ENCODE data around the gene BCAR1.

The BCAR1 gene

GRCh38 chr16:75236232-75236631 is 15.2 kb downstream of the BCAR1 start:
- Histone ChIP-seq H3K4me3 (ENCODE audit: low read depth, low read length) (no peak overlapping the region), H3K27me3 (no peaks in the 10 kb centered on the region), H3K9me3 (no peaks in the 10 kb centered on the region), H3K4me1 (peaks cover 18% of the 10 kb centered on the region), H3K36me3 (peaks cover 33% of the 10 kb centered on the region)
- TF ChIP-seq CTCF (IDR thresholded peaks at IDR 0.05; ENCODE audit: low read depth, low read length) = no peak
- DNase-seq = no peak

DNA sequence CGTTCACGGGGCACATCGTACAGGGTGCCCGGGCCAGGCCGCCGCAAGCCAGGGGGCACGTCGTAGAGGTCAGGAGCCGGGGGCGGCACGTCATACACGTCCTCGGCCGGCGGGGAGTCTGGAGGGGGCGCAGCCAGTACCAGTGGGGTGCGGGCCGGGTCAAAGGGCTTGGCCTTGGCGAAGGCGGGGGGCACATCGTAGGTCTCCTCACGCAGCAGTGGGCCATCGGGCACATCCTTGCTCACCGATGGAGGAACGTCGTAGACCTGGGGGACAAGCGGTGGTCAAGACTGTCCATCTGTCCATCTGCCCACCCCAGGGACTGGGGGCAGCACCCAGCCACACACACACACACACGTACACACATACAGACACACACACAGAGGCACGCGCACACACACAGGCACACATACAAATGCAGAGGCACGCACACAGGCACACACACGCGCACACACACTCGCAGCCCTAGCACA is 15.7 kb downstream of the BCAR1 start:
- Histone ChIP-seq H3K4me1 (peaks cover 18% of the 10 kb centered on the region), H3K36me3 (peaks cover 33% of the 10 kb centered on the region), H3K4me3 (ENCODE audit: low read depth, low read length) (no peak overlapping the region), H3K9me3 (no peaks in the 10 kb centered on the region), H3K27me3 (no peaks in the 10 kb centered on the region)
- TF ChIP-seq CTCF (IDR thresholded peaks at IDR 0.05; ENCODE audit: low read depth, low read length) = no peak
- DNase-seq = no peak

- H3K4me3 ChIP-seq (ENCODE audit: low read depth, low read length) = no peak overlapping the region
- no peaks in the 10 kb centered on the region for H3K27me3 ChIP-seq
- DNase-seq = no peak
- peaks cover 34% of the 10 kb centered on the region for H3K36me3 ChIP-seq
- peaks cover 18% of the 10 kb centered on the region for H3K4me1 ChIP-seq
- TF ChIP-seq CTCF (IDR thresholded peaks at IDR 0.05; ENCODE audit: low read depth, low read length) = no peak
- H3K9me3 ChIP-seq = no peaks in the 10 kb centered on the region
Observed at GRCh38 chr16:75234856-75235696, 16.3 kb downstream of the BCAR1 start.

DNA sequence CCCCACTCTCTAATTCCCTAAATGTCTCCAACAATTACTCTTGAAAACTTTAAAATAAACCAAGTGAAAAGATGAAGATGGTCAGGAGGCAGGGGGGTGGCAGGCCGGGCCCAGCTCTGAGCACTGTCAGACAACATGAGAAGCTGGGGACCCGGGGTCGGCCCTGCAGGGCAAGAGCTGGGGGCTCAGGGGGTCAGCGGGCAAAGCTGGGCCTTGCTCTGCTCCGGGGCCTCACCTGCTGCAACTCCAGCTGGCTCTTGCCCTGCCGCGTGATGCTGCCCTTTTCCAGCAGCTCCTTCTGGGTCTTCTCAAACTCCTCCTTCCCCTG is 17.8 kb downstream of the BCAR1 start:
- no peak for TF ChIP-seq CTCF (IDR thresholded peaks at IDR 0.05; ENCODE audit: low read depth, low read length)
- Histone ChIP-seq H3K4me3 (ENCODE audit: low read depth, low read length) (no peak overlapping the region), H3K4me1 (peaks cover 9% of the 10 kb centered on the region), H3K9me3 (no peaks in the 10 kb centered on the region), H3K27me3 (no peaks in the 10 kb centered on the region), H3K36me3 (peaks cover 46% of the 10 kb centered on the region)
- DNase-seq = no peak

DNA sequence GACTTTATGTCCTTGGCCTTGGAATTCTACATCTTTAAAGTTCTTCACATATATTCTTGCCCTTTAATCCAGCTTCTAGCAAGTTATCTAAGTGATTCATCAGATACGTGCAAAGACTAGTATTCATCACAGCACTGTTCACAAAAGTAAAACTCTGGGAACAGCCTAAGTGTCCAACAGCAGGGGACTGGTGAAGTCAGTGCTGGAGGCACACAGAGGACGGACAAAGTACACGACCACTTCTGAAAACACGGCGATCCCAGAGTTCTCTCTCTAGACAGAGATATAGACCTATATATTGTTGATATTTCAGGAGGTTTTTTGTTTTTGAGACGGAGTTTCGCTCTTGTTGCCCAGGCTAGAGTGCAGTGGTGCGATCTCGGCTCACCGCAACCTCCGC is 19.9 kb downstream of the BCAR1 start:
- peaks cover 5% of the 10 kb centered on the region for H3K4me1 ChIP-seq
- H3K36me3 ChIP-seq = peaks cover 43% of the 10 kb centered on the region
- H3K27me3 ChIP-seq = no peaks in the 10 kb centered on the region
- no peaks in the 10 kb centered on the region for H3K9me3 ChIP-seq
- H3K4me3 ChIP-seq (ENCODE audit: low read depth, low read length) = no peak overlapping the region
- DNase-seq = no peak
- TF ChIP-seq CTCF (IDR thresholded peaks at IDR 0.05; ENCODE audit: low read depth, low read length) = no peak

DNA sequence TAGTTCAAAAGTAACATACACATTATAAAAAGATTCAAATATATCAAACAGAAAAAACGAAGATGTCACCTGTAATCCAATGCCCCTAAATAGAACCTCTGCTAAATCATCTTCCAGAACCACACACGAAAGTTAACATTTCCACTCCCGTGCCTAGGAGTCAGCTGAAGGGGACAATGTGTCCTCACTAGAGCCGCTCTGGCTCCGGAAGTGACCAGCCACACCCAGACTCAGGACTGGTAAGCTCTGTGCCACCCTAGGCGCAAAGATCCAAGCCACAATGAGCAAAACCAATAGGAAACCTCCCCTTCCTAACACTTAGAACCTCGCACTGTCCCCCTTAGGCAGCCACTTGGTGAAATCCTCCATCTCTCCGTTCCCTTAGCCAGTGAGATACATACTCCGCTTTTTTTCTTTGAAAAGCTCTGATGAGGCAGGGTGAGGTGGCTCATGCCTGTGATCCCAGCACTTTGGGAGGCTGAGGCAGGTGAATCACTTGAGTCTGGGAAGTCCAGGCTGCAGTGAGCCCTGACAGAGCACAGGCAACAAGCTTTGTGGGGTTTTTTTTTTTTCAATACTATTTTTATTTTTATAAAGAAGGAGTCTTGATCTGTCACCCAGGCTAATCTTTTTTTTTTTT is 20.8 kb downstream of the BCAR1 start:
- Histone ChIP-seq H3K27me3 (no peaks in the 10 kb centered on the region), H3K36me3 (peaks cover 41% of the 10 kb centered on the region), H3K4me1 (peaks cover 5% of the 10 kb centered on the region), H3K9me3 (no peaks in the 10 kb centered on the region), H3K4me3 (ENCODE audit: low read depth, low read length) (no peak overlapping the region)
- DNase-seq = no peak
- no peak for TF ChIP-seq CTCF (IDR thresholded peaks at IDR 0.05; ENCODE audit: low read depth, low read length)
